Activated CD4-positive, alpha-beta T cell treated with anti-CD3 and anti-CD28 coated beads for 24 hours (primary cell): ENCODE data around the gene HNRNPLL.
A peak's percentile ranks its signal among the peaks of the same experiment; 100 is the strongest.

Experiments
- DNase-seq, 2 donors: peaks; one replicate each; pipeline ENCODE4 v3.0.0-alpha.2; 2020; ENCODE audit warnings: low read depth in 2 of 2

Gene HNRNPLL

DNA sequence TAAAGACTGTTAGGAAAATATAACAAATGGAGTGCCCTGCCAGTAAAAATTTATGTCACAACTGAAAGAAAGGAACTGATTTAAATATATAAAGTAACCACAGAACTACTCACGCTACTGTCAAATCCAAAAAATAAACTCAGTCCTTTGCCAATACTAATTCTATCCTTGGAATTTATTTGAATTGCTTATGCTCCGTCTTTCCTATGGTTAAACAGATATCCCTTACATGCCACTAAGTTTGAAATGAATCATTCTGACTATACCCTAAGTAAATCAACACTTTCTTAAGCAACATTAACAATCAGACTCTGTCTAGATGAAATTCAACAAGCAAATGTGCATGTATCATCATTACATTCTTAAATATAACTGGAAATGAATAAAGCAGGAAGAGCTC, 9.8 kb downstream of the HNRNPLL start:
- no peak for DNase-seq

DNA sequence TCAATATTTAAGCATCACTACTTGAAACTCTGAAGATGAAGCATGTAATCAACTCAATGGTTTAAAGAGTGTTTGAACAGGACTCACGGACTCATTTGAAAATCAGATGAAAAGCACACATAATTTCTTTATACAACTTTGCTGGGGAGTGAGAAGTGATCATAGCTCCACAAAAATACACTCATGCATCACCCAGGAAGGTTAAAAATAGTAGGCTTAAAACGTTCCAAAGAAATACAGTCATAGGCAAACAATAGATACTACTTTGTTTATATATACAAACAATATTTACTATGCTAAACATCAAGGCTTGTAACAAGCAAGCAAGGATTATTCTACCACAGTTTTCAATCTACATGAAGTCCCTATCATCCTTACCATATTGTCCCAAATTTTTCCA, 11.6 kb downstream of the HNRNPLL start:
- no peak for DNase-seq

DNA sequence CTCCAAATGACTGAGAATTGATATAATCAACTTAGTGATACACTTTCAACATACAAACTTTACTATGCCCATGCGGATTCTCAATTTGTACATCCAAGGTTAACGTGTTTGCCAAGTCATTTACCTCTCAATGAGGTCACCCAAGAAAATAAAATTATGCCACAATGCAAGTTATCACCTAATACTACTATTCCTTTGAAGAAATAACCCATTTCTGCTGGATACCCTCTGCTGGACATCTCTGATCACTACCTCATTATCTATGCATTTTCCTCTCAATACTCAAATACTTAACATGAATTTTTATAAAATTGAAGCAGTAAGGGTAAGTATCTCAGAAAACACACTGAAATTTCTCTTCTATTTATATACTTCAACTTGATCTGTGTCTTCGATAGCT, 12.7 kb downstream of the HNRNPLL start:
- no peak for DNase-seq

DNA sequence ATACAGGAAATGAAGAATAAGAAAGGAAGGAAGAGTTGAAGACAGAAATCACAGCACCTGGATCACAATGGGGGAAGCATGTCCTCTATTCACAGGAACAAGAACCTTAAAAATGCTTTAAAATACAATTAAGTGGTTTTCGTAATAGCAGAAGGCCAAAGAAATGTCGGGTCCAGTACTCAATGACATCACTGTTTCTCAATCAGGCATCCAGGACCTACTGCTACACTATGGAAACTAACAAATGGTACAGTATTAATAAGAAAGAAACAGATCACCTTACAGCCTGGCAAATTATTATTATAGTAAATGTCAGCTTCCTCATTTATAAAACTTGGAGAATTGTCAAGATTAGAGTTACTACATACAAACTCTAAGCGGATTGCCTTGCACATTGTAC, 15.8 kb downstream of the HNRNPLL start:
- no peak for DNase-seq

DNA sequence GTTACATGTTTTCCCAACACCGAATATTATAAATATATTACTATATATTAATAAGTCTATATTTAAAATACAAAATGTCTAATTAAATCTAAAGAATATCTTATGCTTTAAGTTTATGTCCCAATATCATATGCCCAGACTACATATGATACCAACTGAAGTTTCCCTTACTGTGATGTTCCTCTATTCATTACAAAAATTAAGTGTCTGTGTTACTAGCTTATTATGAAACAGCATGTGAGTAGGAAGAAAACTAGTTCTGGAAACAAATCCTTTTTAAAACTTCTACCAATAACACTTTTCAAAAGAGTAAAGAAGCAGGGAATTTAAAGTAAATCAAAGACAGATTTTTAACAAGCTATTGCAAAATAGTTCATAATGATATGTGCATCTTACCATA, 17.8 kb downstream of the HNRNPLL start:
- DNase-seq, result no peak

DNA sequence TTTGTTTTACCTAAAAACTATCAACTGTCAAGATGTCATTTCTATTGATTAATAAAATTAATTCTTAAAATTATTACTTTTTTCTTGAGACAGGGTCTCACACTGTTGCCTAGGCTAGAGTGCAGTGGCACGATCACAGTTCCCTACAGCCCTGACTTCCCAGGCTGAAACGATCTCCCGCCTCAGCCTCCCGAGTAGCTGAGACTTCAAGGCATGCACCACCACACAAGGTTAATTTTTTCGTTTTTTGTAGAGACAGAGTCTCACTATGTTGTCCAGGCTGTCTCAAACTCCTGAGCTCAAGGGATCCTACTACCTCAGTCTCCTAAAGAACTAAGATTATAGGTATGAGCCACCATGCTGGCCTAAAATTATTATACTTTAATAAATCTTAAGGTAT, 18.7 kb downstream of the HNRNPLL start:
- no peak for DNase-seq

DNA sequence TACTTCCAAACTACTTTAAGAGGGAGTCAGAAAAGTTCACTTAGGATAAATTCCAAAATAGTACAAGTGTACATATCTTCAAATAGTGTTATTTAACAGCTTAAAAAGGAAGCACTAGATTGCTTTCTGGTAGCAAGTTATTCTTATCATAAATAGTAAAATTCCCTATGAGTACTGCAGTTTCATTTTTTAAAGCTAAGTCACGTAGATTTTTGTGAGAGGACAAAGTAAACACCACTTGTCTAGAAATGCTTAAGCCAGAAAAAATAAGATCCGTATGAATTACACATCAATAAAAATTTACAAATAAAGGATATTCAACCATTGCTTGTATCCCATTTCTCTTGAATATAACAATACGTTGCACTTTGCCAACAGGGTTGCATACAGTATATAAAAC, 19.2 kb downstream of the HNRNPLL start:
- DNase-seq, result no peak

DNA sequence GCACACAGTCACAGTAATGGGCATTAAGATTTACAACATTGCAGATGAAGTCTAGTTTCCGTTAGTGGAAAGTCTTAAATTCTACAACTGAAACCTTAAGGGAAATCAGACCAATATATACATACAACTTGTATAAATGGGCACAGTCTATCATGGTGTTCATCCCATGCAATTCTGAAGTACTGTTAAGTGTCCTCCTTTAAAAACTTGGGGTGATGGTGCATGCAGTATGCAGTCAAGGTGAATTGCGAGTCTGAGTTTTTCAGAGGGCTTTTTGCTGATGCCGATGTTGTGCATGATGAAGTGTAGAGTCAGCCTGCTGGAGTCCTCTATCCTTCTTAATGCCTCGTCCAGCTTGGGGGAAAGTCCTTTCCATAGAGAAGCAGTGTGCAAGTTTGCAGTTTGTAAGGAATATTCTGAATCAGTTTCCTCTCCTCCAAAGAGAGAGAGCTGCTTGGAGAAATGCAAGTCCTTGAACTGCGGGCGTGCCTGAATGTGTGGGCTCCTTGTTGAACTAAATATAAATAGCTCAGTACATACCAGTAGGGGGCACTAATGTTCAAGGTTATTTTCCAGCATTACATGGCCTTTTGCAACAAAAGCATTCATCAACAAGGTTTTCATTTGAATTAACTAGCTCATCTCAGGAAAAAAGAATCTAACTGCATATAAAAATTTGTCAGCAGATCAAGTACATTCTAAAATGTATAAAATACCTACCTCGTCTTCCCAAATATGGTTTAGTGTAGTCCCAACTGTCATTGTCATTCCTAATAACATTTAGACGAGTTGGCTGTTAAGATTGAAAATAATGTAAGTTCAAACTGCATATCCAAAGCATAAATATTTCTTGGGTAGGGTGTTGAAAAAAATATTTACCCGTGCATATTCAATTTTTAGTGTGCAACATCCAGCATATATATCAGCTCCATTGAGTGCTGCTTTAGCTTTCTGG, 21.3 kb downstream of the HNRNPLL start:
- DNase-seq, result peak in 1 of 2 donors; percentile 45

DNA sequence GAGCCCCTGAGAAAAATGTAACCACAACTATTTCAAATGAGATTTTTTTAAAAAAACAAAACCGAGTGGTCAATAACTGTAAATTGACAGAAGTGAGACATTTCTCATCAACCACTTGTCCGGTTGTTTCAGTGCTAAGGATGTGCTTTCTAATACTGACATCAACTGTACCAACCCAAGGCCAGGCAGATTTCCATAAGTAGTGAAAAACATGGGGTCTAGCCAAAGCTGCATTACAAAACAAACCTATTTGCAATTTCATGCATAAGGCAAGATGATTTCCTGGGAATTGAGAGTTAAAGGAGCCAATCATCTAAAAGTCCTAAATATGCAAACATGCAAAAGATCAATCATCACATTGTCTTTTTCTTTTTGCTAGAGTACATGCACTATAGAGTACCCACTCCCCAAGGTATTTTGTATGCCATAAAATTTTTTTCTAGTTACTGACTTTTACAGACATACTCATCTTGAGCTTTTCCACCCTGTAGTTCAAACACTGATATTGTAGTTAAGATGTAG, 22.6 kb downstream of the HNRNPLL start:
- no peak for DNase-seq

DNA sequence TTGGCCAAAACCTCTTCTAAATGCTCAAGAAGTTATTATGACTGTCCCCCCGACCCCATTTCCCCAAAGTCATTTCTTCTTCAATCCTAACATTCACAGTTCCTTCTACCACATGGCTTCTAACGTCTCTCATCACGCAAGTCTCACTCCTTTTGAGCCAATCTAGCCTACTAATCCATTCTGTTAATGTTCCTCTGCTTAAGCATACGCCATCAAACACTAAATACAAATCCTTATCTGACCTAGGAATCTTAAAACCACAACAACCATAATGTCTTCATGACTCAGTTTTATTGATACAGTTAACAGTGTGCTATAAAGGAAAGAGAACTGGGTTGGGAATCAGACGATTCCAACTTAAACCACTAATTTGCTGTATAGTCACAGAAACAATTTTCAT, 23.9 kb downstream of the HNRNPLL start:
- DNase-seq, result no peak

DNA sequence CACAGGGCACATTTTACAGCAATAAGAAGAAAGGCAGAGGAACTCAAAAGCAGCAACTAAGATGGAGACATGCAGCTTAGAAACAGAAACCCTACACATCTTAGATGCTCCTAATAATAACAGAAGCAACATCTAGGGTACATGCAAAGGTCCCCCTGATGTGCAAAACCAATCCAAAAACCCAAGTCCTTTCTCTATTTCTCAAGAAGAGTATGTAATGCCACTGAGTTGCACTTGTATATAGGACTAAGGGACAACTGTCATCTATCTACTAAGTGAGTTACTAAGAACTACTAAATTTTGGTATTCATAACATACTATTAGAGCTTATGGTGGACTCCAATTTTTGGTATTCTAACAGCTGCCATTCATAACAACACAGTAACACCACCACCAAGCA, 28.4 kb downstream of the HNRNPLL start:
- no peak for DNase-seq

DNA sequence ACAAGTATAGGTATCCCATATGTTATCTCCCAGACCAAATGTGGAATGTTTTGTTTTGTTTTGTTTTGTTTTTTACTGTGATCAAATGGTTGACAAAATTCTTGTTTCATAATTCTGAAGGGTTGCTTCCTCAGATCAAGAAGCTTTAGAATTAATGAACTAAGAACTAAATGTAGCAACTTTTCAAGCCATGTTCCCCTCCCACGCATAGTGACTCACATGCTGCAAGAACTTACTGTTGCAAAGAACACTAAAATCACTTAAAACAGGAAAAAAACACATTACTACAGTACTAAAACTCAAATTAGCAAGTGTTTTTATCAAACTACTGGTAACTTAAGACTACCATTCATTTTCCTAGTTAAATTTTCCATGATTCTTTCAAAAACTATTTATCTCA, 30.6 kb downstream of the HNRNPLL start:
- peak in 1 of 2 donors; percentile 33 for DNase-seq

DNA sequence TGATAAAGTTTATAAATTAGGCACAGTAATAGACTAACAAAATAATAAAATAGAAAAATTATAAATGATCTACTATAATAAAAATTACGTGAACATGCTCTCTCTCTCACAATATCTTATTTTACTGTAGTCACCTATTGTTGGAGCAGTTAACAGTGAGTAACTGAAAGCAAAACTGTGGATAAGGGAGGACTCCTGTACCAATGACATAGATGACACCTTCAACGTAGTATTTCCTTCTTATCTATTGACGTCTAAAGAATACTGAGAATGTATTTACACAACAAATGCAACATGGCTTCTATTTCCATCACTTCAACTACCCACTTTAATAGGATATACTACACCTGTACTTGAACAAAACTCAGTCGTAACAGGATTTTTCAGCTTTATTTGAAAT, 31.5 kb downstream of the HNRNPLL start:
- DNase-seq, result no peak

DNA sequence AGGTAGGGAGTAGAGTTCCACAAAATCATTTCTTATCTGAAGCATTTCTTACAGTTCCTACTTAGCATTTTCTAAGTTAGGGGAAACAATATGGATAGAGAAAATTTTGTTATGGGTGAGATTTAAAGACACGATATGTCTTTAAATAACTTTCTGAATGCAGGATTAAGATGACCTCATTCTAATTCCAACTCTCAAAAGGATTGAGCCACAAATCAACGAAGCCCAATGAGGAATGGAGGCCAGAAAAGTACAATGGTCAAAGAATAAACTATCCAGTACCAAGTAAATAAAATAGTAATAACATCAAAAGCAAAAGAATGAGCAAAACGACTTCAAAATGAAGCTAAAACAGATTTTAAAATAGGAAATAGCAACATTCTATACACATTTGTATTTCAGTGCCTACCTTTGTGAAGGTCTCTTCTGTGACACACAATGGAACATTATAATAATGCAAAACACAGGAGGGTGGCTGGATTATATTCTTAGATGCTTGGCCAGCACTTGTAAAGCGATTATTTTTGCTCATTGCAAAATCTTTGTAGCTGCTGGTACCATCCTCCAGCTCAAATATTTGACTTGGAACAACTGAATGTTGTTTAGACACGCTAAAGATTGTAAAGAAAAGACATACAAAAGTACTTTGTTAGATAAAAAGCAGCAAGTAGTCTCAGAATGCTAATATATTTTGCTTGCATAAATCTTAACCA, 33.8 kb downstream of the HNRNPLL start:
- DNase-seq, result no peak

DNA sequence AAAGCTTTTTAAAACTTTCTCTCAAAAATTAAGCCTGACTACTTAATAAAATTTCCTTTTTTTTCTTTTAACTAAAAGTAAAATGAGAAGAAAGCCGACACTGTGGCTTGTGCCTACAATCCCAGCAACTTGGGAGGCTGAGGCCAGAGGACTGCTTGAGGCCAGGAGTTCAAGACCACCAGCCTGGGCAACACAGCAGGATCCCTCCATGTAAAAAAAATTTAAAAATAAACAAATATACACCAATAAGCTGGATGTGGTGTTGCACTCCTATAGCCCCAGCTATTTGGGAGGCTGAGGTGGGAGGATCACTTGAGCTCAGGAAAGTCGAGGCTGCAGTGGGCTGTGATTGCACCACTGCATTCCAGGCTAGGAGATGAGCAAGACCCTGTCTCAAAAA, 37.4 kb downstream of the HNRNPLL start:
- no peak for DNase-seq

DNA sequence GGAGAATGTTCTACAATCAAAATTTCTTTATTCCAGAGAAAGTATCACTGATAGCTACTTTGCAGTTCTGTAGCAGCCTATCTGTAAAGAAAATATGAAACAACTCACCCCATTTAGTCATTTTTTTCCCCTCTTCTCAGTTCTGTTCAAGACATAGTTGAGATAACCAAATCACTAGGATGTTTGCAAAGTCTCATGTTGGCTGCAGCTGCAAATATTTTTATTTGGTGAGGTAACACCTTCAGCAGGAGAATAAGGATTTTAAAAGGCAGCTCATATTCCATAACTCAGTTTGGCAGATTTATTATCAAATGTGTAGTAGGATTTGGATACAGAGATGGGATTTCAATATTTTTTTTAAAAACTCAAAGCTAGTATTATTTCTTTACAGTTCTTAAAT, 41.0 kb downstream of the HNRNPLL start:
- no peak for DNase-seq

DNA sequence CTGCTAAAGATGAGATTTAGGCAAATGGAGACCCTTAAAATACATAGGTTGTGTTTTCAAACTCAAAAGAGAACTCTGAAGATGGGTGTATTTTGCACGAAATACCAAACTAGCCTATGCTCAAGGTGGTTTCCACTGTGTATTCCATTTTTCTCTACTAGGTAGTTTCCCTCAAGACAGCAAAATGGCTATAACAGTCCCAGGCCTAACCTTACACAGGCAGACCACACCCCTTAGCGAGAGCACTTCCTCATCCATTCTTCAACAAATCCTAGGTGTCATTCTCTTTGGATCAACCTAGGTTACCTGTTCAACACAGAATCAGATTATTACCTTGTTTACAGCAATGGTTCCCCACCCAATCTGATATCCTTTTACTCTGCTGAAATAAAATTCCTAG, 42.6 kb downstream of the HNRNPLL start:
- DNase-seq, result no peak

DNA sequence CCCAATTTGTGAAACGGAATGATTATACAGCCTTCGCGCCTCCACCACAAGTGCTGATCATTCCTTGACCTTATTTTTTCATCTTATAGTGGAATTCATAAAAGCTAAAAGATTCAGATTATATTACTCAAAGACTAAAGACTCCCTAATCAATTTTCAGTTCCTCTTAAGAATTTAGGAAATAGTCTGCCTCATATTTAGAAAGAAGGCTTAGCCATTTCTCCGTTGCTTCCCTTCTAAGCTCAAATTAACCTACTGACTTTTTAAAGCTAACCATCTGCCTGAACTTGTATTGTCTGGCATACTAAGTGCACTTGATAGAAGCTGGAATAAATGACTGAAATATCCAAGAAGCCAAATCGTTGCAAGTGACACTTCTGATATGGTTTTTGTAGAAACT, 44.7 kb downstream of the HNRNPLL start:
- DNase-seq, result no peak

DNA sequence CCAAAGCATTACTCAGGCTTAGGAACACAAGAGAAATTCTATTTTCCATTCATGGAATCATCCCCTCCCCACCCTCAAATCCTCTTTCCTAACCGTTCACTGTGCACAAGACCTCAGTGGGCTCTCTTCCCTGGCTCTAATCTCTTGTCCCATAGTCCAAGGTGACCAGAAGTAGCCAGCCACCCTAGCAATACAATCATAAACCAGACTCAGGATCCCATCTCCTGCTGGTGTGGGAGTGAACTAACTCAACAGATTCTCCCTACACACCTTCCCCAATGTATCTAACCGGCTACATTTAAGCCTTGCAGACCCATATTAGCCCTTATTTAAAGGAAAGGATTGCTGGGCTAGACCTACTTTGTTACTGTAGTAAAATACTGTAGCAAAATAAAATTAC, 45.5 kb downstream of the HNRNPLL start:
- no peak for DNase-seq

DNA sequence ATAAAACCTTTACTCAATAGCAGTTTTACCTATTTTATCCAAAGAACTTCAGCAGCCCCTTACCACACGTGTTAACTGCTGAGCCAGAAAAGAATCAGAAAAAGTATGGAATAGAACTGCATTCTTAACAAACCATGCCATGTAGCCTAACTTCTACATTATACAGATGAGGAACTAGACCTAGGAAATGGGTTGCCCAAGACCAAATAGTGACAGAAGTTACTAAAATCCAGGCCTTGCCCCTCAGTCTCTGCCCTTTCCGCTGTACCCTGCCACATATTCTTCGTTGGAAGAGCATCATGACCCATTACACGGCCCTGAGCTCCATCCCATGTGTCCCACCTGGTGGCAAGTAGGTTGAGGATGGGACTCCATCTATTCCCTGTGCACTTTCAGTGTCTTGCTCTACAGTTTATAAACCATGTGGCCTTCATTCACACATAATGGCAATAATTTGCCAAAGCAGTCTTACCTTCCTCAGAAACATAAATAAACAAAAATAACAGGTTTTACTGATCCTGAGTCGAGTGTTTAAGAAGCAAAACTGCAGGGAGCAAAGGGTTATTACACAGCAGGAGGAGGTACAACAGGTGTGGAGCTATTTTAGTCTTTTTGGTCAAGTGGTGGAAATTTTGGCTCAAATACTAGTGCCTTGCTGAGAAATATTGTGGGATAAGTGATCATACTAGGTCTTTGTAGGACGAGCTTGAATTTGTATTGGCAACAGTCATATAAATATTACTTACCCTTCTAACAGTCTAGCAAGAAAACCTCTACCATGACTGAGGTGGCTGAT, 46.5 kb downstream of the HNRNPLL start:
- DNase-seq, result no peak

DNA sequence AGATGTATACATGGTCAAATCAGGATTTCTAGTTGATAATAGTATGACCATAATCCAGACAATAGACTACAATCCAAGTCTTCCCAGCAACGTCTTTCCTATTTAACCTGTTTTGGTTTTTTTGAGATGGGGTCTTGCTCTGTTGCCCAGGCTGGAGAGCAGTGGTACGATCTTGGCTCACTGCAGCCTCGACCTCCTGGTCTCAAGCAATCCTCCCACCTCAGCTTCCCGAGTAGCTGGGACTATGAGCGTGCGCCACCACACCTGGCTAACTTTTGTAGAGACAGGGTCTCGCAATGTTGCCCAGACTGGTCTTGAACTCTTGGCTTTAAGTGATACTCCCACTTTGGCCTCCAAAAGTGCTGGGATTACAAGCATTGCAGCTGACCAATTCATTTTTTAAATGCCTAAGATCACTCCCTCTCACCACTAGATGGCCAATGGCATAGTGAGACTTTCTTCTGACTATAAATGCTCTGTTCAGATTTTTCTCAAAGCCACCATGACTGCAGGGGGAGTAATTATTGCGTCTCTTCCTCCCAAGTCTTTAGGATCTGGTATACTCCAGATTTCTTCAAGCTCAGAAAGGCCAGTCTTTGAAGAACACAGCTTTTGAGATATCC, 47.6 kb downstream of the HNRNPLL start:
- DNase-seq, result no peak

DNA sequence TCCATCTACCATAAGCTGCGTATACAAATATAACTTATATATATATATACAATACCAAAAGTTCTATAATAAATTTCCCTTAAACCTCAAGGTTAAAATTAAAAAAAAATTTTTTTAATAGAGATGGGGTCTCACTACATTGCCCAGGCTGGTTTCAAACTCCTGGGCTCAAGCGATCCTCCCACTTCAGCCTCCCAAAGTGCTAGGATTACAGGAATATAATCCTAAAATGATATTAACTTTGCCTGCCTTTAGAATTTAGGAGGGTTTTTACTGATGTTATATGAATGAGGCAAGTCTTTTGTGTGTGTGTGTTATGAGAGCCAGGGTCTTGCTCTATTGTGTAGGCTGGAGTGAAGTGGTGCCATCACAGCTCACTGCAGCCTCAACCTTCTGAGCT, 49.2 kb downstream of the HNRNPLL start:
- no peak for DNase-seq
